ENCODE data around the gene KLHDC7B.

- TF ChIP-seq EZH2 (IDR thresholded peaks at IDR 0.05; ENCODE audit: insufficient read depth, low read length) (no peak), CTCF (IDR thresholded peaks at IDR 0.05; ENCODE audit: insufficient read depth, low read depth, low read length) (no peak)
Measured at GRCh38 chr22:50546326-50547262, 895 bp downstream of the KLHDC7B start.

Data from astrocyte (in vitro differentiated cells and primary cell).